Trophoblast cell (in vitro differentiated cells and primary cell): ENCODE data around the gene DDX20.

Source experiments
- DNase-seq, 2 donors: peaks; one replicate each; pipeline ENCODE4 v3.0.0-alpha.2; 2016
- H2AFZ ChIP-seq: 2 replicates; pipeline ENCODE4 v1.6.1; 2013; ENCODE audit warnings: low read length, moderate library complexity, mild to moderate bottlenecking; ENCODE audit not compliant: insufficient read depth, poor library complexity
- H2AK5ac ChIP-seq: 2 replicates; pipeline ENCODE4 v1.6.1; 2013; ENCODE audit warnings: mild to moderate bottlenecking, low read length
- H2BK120ac ChIP-seq: 2 replicates; pipeline ENCODE4 v1.6.1; 2013; ENCODE audit warnings: low read length, mild to moderate bottlenecking, moderate library complexity; ENCODE audit not compliant: insufficient read depth, poor library complexity
- H2BK12ac ChIP-seq: 2 replicates; pipeline ENCODE4 v1.6.1; 2013; ENCODE audit warnings: mild to moderate bottlenecking, low read length, moderate library complexity
- H2BK5ac ChIP-seq: 2 replicates; pipeline ENCODE4 v1.6.1; 2013; ENCODE audit warnings: low read length, low read depth, moderate library complexity, mild to moderate bottlenecking; ENCODE audit not compliant: poor library complexity
- H3K14ac ChIP-seq: 2 replicates; pipeline ENCODE4 v1.6.1; 2013; ENCODE audit warnings: mild to moderate bottlenecking, low read length
- H3K18ac ChIP-seq: 2 replicates; pipeline ENCODE4 v1.6.1; 2013; ENCODE audit warnings: mild to moderate bottlenecking, low read length
- H3K23ac ChIP-seq: 2 replicates; pipeline ENCODE4 v1.6.1; 2013; ENCODE audit warnings: low read length
- H3K27ac ChIP-seq: 2 replicates; pipeline ENCODE4 v1.5.1; 2013; ENCODE audit warnings: low read depth, mild to moderate bottlenecking, inconsistent platforms, low read length, moderate library complexity
- H3K27me3 ChIP-seq: 2 replicates; pipeline ENCODE4 v1.6.1; 2013; ENCODE audit warnings: inconsistent platforms, mild to moderate bottlenecking, low read length, moderate library complexity; ENCODE audit not compliant: insufficient read depth
- H3K36me3 ChIP-seq, 2 experiments: 1 replicate in 1 of 2; 2 replicates in 1 of 2; pipeline ENCODE4 v1.6.1; 2013; ENCODE audit warnings: low read length in 2 of 2, mild to moderate bottlenecking in 2 of 2, moderate library complexity in 1 of 2; ENCODE audit not compliant: insufficient read depth in 2 of 2, control insufficient read depth in 1 of 2
- H3K4ac ChIP-seq: 2 replicates; pipeline ENCODE4 v1.6.1; 2013; ENCODE audit warnings: low read depth, mild to moderate bottlenecking, low read length, moderate library complexity
- H3K4me1 ChIP-seq, 2 experiments: 1 replicate in 1 of 2; 2 replicates in 1 of 2; pipeline ENCODE4 v1.6.1; 2013; ENCODE audit warnings: low read length in 2 of 2, mild to moderate bottlenecking in 2 of 2, moderate library complexity in 1 of 2; ENCODE audit not compliant: insufficient read depth in 2 of 2, control insufficient read depth in 1 of 2
- H3K4me2 ChIP-seq: 2 replicates; pipeline ENCODE4 v1.6.1; 2013; ENCODE audit warnings: inconsistent platforms, mild to moderate bottlenecking, low read length, moderate library complexity
- H3K4me3 ChIP-seq: 2 replicates; pipeline ENCODE4 v1.5.1; 2013; ENCODE audit warnings: mild to moderate bottlenecking, low read depth, low read length, inconsistent platforms
- H3K79me1 ChIP-seq: one replicate; pipeline ENCODE4 v1.6.1; 2013; ENCODE audit warnings: low read length
- H3K79me2 ChIP-seq: 2 replicates; pipeline ENCODE4 v1.6.1; 2013; ENCODE audit warnings: low read length, mild to moderate bottlenecking; ENCODE audit not compliant: control insufficient read depth, insufficient read depth, poor library complexity
- H3K9ac ChIP-seq: 2 replicates; pipeline ENCODE4 v1.6.1; 2013; ENCODE audit warnings: mild to moderate bottlenecking, low read length
- H3K9me3 ChIP-seq: 2 replicates; pipeline ENCODE4 v1.6.1; 2013; ENCODE audit warnings: low read depth, mild to moderate bottlenecking, control low read depth, inconsistent platforms, low read length; ENCODE audit not compliant: insufficient read depth
- H4K12ac ChIP-seq: 2 replicates; pipeline ENCODE4 v1.6.1; 2013; ENCODE audit warnings: low read depth, mild to moderate bottlenecking, low read length, moderate library complexity
- H4K8ac ChIP-seq: 2 replicates; pipeline ENCODE4 v1.6.1; 2013; ENCODE audit warnings: low read depth, mild to moderate bottlenecking, low read length, moderate library complexity
- H4K91ac ChIP-seq: one replicate; pipeline ENCODE4 v1.6.1; 2013; ENCODE audit warnings: low read depth, mild to moderate bottlenecking, low read length, moderate library complexity
- WGBS: extraction: QIAGEN DNeasy Blood & Tissue Kit; methylation state at CpG from one replicate; pipeline ENCODE4 v1.1.7; 2013; ENCODE audit warnings: missing lambda C conversion rate; ENCODE audit not compliant: insufficient read length, insufficient coverage; ENCODE audit errors: extremely low coverage; 5-methylcytosine and 5-hydroxymethylcytosine counted together

Gene DDX20

DNA sequence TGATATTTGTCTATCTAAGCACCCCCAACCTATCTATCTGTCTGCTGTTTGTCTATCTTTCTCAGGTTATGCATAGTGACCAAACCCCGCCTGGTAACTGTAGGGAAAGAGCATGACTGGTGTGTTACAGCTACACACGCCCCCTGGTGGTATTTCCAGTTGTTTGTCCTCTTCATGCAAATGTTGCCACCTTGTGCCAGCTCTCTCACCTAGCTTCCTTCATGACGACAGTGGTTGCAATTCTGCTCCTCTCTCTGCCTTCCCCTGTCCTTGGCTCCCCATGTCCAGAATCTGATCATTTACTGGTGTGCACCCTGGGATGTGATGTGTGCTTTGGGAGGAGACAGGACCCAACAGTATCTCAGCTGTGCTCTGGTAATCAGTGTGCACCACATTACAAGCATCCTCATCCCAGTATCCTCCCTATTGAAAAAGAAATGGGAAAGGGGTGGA is 8.4 kb upstream of the DDX20 start:
- Histone ChIP-seq H2BK5ac (no peak overlapping the region), H3K36me3 (no peaks in the 10 kb centered on the region), H4K8ac (no peak overlapping the region), H3K4me2 (no peak overlapping the region), H3K79me2 (no peaks in the 10 kb centered on the region), H2BK12ac (no peak overlapping the region), H3K4me1 (no peaks in the 10 kb centered on the region), H3K9me3 (peaks cover 1% of the 10 kb centered on the region), H2AFZ (no peak overlapping the region), H3K79me1 (no peaks in the 10 kb centered on the region), H4K91ac (no peak overlapping the region), H3K14ac (no peak overlapping the region), H4K12ac (no peak overlapping the region), H3K4ac (no peak overlapping the region), H2BK120ac (no peak overlapping the region), H2AK5ac (no peak overlapping the region), H3K27me3 (no peaks in the 10 kb centered on the region), H3K4me3 (no peak overlapping the region), H3K23ac (no peak overlapping the region), H3K9ac (no peak overlapping the region), H3K18ac (no peak overlapping the region), H3K27ac (no peak overlapping the region)
- no CpG with 5 or more reads among the region's 3 CpGs for WGBS
- peak; percentile 79 to 91 for DNase-seq

- Histone ChIP-seq H3K14ac (no peak overlapping the region), H3K4me3 (no peak overlapping the region), H2AK5ac (no peak overlapping the region), H3K79me1 (no peaks in the 10 kb centered on the region), H3K27ac (no peak overlapping the region), H3K23ac (no peak overlapping the region), H3K4me2 (no peak overlapping the region), H3K9me3 (no peaks in the 10 kb centered on the region), H3K18ac (no peak overlapping the region), H2BK12ac (no peak overlapping the region), H3K27me3 (no peaks in the 10 kb centered on the region), H3K36me3 (no peaks in the 10 kb centered on the region), H3K79me2 (no peaks in the 10 kb centered on the region), H3K4me1 (no peaks in the 10 kb centered on the region), H3K4ac (no peak overlapping the region), H4K12ac (no peak overlapping the region), H2BK5ac (no peak overlapping the region), H4K91ac (no peak overlapping the region), H2BK120ac (no peak overlapping the region), H2AFZ (no peak overlapping the region), H4K8ac (no peak overlapping the region), H3K9ac (no peak overlapping the region)
- WGBS, result no CpG with 5 or more reads among the region's 4 CpGs
- DNase-seq, result no peak
These were observed 7.8 kb upstream of the DDX20 start for GRCh38 chr1:111747947-111748346.

- Histone ChIP-seq H2AFZ (no peak overlapping the region), H3K27ac (no peak overlapping the region), H3K18ac (no peak overlapping the region), H3K36me3 (no peaks in the 10 kb centered on the region), H3K4me3 (no peak overlapping the region), H3K27me3 (no peaks in the 10 kb centered on the region), H3K14ac (no peak overlapping the region), H2AK5ac (no peak overlapping the region), H4K8ac (no peak overlapping the region), H2BK120ac (no peak overlapping the region), H3K4me2 (no peak overlapping the region), H2BK12ac (no peak overlapping the region), H3K4me1 (no peaks in the 10 kb centered on the region), H3K23ac (no peak overlapping the region), H3K9ac (no peak overlapping the region), H4K91ac (no peak overlapping the region), H3K79me1 (no peaks in the 10 kb centered on the region), H4K12ac (no peak overlapping the region), H3K4ac (no peak overlapping the region), H3K79me2 (no peaks in the 10 kb centered on the region), H3K9me3 (no peaks in the 10 kb centered on the region), H2BK5ac (no peak overlapping the region)
- WGBS, result no CpG with 5 or more reads among the region's 3 CpGs
- no peak for DNase-seq
These were observed 6.1 kb upstream of the DDX20 start for GRCh38 chr1:111749628-111750027.

- Histone ChIP-seq H3K9me3 (no peaks in the 10 kb centered on the region), H3K18ac (no peak overlapping the region), H3K23ac (no peak overlapping the region), H4K12ac (no peak overlapping the region), H2BK120ac (no peak overlapping the region), H3K4ac (no peak overlapping the region), H3K4me3 (no peak overlapping the region), H4K91ac (no peak overlapping the region), H3K14ac (no peak overlapping the region), H3K4me1 (peaks cover 2% of the 10 kb centered on the region in 2 experiments), H2BK5ac (no peak overlapping the region), H4K8ac (no peak overlapping the region), H3K4me2 (no peak overlapping the region), H3K36me3 (no peaks in the 10 kb centered on the region), H3K27me3 (no peaks in the 10 kb centered on the region), H2AK5ac (no peak overlapping the region), H3K27ac (no peak overlapping the region), H2AFZ (no peak overlapping the region), H3K79me1 (peaks cover 3% of the 10 kb centered on the region), H3K79me2 (peaks cover 1% of the 10 kb centered on the region), H2BK12ac (no peak overlapping the region), H3K9ac (no peak overlapping the region)
- DNase-seq, result no peak
- WGBS, result no CpG with 5 or more reads among the region's 2 CpGs
These were observed 4.8 kb upstream of the DDX20 start for GRCh38 chr1:111750856-111751255.
